Skeletal muscle cell (primary cell): ENCODE data around the gene RGS7.
"Not testable (repeated sequence)": the region's sequence is repeated elsewhere in the genome, so short reads cannot be mapped to it uniquely, and the experiment has no call there.

Experiments
- DNase-seq: peaks from one replicate; pipeline ENCODE4 v3.0.0-alpha.2; 2010; ENCODE audit warnings: low read depth
- H3K4me3 ChIP-seq: 2 replicates; pipeline ENCODE4 v1.5.1; 2011; ENCODE audit warnings: low read depth, mild to moderate bottlenecking, control low read depth, low read length, moderate library complexity

Gene RGS7

DNA sequence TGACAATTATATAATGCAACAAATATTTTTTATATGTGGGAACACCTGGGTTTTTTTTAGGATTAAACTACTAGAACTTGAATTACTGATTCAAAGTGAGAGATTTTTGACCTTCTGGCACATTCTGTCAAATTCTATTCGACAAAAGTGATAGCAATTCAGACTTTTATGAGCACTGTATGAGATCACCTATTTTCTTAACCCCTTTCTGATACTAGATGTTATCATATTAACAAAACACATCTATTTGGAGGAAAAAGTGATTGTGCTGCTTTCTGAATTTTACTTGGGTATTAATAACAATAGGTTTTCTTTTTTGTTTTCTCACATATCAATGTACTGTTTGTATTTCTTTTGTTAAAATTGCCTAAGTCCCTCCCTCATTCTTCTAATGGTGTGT lies 570.1 kb downstream of the RGS7 start:
- no peak overlapping the region for H3K4me3 ChIP-seq
- DNase-seq = no peak

DNA sequence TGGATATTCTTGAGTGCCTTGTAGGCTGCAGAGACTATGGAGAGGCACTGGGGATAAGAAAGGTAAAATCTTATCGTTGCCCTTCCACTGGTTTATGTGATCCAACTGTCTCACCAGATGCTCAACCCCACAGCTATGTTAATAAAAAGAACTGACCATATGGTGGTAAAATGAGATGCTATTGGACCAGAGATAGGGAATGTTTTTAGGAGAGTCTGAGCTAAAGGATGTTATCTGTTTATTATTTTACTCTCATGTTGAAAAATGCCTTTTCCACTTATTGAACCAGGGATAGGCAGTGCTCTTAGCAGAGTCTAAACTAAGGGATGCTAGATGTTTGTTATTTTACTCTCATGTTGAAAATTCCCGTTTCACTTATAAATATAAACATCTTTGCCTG lies 572.2 kb downstream of the RGS7 start:
- no peak for DNase-seq
- H3K4me3 ChIP-seq = no peak overlapping the region

DNA sequence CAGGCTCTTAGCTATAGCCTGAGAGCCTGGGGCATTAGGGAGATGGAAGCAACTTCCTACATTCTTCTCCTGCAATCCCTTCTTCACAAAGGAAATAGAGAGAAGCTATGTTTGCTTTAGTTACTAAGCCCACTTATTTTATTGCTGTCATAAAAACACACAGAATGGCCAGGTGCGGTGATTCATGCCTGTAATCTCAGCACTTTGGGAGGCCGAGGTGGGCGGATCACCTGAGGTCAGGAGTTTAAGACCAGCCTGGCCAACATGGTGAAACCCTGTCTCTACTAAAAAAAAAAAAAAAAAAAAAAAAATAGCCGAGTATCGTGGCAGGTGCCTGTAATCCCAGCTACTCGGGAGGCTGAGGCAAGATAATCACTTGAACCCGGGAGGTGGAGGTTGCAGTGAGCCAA lies 573.3 kb downstream of the RGS7 start:
- not testable (repeated sequence) for H3K4me3 ChIP-seq, DNase-seq

DNA sequence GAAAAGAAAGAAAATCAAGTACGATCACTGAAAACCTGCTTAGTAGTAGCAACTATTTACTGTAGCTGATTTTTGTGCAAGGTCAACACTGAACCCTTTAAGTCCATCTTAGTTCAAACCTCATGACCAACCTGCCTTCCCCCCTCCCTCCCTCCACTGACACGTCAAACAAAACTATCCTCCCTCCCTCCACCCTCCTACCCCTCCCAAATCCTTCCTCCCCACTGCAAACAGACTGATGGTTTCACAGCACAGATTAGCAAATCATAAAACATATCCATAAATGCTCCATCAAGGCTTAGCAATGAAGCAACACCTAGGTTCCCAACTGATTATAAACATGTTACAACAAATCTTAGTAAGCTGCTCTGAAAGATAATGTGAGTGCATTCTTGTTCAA lies 580.8 kb downstream of the RGS7 start:
- no peak overlapping the region for H3K4me3 ChIP-seq
- no peak for DNase-seq

DNA sequence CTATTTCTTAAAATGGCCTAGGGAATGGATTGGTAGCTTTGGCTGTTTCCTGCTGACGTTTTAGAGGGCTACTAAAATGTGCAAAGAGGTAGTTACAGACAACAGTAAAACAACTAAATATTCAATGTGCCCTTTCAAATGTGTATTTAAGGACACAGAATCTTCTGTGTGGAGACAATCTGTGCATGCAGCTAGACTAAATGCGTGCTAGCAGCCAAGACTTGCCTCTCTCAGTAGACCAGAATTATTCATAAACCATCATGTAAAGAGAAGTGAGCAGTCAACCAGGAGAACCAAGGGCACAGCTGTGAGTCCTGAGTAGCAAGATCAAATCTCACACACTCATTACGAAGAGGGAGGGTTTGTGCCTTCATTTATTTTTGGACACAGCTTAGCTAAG lies 584.9 kb downstream of the RGS7 start:
- H3K4me3 ChIP-seq = no peak overlapping the region
- no peak for DNase-seq

DNA sequence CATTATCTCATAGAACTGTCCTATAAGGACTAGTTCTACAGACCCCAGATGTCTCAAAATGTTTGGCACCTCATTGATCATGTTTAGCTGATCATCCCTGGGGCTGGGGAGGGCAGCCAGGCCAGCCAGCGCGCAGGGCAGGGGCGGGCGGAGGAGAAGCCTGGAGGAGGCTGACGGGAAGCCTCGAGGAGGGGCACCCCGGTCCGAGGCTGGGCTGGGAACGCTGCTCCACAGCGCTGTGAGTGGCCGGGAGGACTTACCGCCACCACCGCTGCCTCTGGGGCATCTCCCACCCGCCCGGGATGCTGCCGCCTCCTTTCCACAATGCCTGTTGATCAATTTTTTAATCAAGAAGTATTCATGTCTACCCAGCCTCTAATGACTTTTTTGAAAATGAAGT lies 585.6 kb downstream of the RGS7 start:
- no peak overlapping the region for H3K4me3 ChIP-seq
- no peak for DNase-seq

DNA sequence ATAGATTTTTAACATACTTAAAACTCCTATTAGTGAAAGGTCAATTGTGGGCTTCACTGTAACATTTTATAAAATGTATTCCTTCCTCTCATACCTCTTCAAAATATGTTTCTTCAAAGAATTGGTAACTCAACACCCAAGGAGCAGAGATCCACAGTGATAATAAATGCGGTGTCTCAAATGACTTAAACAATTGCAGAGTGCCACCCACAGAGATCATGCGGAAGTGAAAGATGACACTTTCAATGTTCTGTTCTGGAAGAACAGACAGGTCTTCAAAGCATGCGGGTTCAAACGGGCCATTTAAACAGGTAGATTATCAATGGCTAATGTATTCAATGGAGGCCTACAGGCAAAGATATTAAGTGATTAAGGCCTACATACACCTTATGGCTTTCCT lies 588.0 kb downstream of the RGS7 start:
- DNase-seq = no peak
- no peak overlapping the region for H3K4me3 ChIP-seq

DNA sequence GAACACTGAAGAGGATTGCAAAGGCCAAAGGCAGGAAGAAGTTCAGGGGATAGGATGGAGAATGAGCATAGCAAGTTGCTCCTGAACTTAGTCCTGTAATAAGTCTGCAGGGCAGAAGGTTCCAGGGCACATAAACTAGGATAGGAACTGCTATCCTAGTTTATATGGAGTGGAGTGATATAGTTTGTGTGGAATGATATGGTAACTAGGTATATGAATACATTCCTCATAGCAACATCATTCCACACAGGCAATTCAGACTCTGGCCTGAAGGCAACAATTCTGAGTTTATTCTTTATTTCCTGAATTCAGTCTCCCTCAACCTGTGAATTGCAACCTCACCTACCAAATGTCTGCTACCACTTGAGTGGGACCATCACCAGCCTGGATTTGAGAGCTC lies 590.2 kb downstream of the RGS7 start:
- no peak for DNase-seq
- H3K4me3 ChIP-seq = no peak overlapping the region

DNA sequence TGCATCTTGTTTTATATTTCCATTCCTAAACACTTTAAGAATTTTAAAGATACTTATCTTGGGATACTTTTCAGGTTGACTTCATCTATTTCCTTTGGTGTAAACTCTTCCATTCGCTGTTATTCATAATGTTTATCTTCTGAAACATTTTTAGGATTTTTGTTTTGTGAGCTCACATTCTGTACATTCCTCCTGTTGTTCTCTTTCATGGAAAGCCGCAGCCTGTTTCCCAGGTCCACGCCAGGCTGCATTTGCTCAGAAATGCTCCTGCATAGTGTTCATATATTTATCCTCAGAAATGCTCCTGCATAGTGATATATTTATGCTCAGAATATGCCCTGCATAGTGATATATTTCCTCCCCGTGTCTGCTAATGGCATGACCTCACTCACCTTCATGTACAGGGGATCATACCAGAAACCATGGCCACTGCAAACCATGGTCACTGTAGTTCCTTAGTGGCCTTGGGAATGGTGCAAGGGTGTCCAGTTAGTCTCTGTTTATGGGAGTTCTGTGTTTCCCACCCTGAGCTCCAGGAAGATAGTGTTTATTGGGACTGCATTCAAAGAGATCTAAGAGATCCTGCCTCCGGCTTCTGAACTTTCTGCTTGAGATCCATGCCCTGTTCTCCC lies 591.2 kb downstream of the RGS7 start:
- peak; percentile 7 for DNase-seq
- H3K4me3 ChIP-seq = no peak overlapping the region

DNA sequence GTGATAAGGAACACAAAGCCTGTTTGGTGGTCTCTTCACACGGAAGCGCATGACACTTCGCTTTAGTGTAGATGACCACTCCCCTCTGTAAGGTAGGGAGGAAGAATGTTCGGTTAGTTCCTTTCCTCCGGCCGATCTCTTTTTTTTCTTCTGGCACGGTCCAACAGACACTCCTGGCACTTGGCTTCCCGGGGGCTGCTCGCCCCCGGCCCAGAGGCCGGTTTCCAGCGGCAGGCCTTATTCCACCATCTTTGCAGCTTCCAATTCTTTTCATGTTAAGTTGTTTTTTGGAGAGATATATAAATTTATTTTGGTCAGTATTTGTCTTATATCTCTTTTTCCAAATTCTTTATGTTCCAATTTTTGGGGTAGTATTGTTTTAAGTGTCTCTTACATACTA lies 593.2 kb downstream of the RGS7 start:
- DNase-seq = no peak
- H3K4me3 ChIP-seq = no peak overlapping the region

DNA sequence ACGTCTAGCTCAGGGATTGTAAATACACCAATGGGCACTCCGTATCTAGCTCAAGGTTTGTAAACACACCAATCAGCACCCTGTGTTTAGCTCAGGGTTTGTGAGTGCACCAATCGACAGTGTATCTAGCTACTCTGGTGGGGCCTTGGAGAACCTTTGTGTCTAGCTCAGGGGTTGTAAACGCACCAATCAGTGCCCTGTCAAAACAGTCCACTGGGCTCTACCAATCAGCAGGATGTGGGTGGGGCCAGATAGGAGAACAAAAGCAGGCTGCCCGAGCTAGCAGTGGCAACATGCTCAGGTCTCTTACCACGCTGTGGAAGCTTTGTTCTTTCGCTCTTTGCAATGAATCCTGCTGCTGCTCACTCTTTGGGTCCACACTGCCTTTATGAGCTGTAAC lies 593.9 kb downstream of the RGS7 start:
- not testable (repeated sequence) for DNase-seq, H3K4me3 ChIP-seq

DNA sequence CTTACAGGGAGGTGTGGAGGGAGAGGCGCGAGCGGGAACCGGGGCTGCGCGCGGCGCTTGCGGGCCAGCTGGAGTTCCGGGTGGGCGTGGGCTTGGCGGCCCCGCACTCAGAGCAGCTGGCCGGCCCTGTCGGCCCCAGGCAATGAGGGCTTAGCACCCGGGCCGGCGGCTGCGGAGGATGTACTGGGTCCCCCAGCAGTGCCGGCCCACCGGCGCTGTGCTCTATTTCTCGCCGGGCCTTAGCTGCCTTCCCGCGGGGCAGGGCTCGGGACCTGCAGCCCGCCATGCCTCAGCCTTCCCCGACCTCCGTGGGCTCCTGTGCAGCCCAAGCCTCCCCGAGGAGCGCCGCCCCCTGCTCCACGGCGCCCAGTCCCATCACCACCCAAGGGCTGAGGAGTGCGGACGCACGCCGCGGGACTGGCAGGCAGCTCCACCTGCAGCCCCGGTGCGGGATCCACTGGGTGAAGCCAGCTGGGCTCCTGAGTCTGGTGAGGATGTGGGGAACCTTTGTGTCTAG lies 594.5 kb downstream of the RGS7 start:
- not testable (repeated sequence) for DNase-seq, H3K4me3 ChIP-seq

DNA sequence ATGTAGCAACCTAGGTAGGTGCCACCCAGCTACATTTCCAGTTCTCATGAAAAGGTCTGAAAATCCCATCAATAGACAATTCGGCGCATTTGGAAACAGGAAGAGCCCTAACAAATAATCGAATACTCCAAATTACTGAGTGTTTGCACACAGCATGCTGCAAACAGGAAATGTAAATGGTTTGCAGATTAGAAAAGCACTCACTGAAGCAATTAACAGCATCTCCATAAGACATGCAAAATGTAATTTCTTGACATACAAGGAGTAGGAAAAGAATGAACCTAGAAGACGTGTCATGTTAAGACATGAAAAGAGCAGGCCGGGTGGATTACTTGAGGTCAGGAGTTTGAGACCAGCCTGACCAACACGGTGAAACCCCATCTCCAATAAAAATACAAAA lies 598.2 kb downstream of the RGS7 start:
- not testable (repeated sequence) for DNase-seq, H3K4me3 ChIP-seq

DNA sequence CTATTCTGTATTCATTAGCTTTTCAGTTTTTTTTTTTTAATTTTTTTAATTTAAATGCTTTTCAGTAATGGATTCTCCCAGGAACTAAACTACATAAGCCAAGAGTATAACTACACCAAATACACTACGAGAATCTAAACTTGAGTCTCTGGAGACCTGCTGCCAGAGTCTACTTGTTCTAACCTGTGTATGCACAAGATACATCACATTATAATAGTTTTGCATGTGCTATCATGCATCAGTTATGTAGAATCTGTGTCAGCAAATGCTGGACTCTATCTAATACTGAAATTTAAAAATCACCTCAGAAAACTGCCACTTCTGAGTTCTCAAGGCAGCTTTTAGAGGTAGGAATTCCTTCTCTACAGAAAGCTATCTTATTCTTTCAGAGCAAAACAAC lies 598.7 kb downstream of the RGS7 start:
- H3K4me3 ChIP-seq = no peak overlapping the region
- DNase-seq = no peak

DNA sequence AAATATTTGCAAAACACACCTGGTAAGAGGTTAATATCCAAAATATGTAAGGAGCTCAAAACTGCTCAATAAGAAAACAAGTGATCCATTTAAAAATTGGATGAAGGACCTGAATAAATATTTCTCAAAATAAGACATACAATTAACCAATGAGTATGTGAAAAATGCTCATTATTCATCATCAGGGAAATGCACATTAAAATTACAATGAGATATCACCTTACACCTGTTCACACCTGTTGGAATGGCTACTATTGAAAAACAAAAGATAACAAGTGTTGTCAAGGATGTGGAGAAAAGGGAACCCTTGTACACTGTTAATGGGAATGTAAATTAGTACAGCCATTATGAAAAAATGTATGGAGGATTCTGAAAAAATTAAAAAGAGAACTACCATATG lies 609.1 kb downstream of the RGS7 start:
- DNase-seq = no peak
- H3K4me3 ChIP-seq = no peak overlapping the region

DNA sequence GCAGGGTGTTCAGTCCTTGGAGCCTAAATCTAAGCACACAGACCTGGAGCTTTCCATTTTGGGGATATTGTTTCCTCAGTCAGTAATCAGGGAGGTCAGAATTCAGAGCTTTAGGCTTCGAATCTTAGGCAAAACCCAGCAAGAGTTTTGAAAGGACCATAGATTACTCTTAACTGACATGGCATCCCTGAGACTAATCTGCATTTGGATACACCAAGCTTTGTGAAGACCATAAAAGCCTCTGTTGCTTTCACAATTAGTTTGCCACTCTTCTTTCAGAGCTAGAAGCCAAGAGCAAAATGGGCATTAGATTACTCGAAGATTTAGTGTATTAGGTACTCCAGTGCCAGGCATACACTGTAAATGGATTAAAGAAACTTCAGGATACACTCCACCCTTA lies 613.3 kb downstream of the RGS7 start:
- H3K4me3 ChIP-seq = no peak overlapping the region
- no peak for DNase-seq

DNA sequence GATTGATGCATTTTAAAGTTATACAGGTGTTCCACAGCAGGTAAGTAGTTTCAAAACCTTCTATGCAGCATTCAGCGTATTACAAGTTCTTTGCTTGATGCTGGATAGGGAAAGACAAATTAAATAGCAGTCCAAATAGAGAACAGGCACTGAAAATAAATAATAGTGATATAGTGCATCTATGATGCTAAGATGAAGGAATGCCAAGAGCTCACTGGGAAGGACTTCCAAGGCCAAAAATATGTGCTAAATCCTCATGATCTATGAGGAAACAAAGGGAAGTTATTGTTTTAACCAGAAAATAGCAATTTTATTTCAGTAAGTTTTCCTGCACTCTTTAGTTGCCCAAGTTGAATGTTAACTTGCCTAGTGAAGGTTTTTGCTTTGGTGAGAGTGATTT lies 617.3 kb downstream of the RGS7 start:
- H3K4me3 ChIP-seq = no peak overlapping the region
- DNase-seq = no peak

DNA sequence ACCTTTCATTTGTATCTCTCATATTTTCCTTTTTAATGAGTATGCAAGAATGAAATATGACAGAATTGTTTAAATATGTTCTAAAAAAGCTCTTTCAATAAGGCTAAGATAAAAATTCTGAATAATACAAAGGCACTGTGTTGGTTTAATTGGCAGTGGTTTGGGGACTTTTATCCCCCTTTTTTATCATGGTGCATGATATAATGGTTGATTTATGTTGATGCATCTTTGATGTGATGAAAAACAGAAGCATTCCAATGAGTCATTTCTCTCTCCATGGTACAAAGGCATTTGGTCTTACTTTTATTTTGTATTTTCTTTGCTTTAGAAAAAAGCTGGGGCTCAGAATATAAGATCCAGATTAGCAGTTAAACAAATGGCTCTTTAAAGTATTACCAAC lies 617.9 kb downstream of the RGS7 start:
- DNase-seq = no peak
- H3K4me3 ChIP-seq = no peak overlapping the region

DNA sequence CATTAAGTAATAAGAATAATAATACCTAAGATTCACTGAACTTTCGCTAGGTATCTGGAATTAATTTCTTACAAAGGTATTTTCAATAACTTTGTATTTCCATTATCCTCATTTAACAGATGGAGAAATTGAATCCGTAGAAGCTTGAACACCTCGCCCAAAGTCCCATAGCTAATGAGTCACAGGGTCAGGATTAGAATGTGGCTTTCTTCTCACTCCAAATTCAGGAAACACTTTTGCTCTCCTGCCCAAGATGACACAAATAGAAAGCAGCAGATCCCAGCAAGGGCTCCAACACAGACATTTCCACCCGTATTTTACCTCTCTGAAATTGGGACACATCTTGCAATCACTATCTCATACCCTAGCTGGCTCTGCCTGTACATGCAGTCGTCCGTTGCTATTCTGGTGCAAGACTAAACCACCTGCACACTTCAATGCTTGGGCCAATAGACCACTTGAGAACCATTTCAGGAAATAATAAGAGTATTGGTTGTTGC lies 619.2 kb downstream of the RGS7 start:
- DNase-seq = no peak
- H3K4me3 ChIP-seq = no peak overlapping the region

DNA sequence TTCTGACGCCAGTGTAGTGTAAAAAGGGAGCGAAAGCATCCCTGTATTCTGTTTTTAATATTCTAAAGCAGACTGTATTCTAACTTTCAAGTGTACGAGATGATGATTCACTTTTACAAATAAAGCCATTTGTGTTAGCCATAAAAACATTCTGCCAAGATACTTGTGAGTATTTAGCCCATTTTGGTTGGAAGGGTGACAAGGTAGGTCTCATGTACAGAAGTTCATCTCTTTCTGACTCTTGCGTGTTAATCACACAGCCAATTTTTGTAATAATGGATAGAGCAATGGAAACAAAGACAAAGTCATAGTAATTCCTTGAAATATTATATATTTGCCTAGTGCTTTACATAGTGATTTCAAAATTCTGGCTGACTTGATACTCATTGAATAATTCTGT lies 619.7 kb downstream of the RGS7 start:
- no peak overlapping the region for H3K4me3 ChIP-seq
- DNase-seq = no peak

DNA sequence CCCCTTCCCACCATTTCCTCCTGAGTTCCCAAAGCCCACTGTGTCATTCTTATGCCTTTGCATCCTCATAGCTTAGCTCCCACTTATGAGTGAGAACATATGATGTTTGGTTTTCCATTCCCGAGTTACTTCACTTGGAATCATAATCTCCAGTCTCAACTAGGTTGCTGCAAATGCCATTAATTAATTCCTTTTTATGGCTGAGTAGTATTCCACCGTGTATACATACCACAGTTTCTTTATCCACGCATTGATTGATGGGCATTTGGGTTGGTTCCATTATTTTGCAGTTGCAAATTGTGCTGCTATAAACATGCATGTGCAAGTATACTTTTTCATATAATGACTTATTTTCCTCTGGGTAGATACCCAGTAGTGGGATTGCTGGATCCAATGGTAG lies 622.3 kb downstream of the RGS7 start:
- H3K4me3 ChIP-seq, DNase-seq: not testable (repeated sequence)

DNA sequence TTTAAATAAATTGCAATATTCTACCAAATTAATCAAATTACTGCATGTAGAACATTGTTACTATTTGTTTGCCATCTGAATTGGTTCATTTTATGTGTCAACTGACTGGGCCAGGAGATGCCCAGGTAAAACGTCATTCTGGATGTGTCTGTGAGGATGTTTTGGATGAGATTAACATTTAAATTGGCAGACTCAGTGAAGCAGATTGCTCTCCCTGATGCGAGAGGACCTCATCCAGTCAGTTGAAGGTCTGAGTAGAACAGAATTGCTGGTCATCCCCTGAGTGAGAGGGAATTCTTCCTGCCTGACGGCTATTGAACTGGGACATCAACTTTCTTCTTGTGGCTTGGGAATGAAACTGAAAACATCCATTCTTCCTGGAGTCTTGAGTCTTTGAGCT lies 623.0 kb downstream of the RGS7 start:
- DNase-seq = no peak

More for the DNA sequence above, 623.0 kb downstream of the RGS7 start:
- no peak overlapping the region for H3K4me3 ChIP-seq
